GM12874 (cell line): ENCODE data around the gene CDAN1.

Experiments
- TF ChIP-seq, protein P1 (sequence below): IDR thresholded peaks from 2 replicates; pipeline ENCODE4 v1.5.1; 2011; ENCODE audit warnings: low read depth, mild to moderate bottlenecking, control low read depth, low read length, moderate library complexity; ENCODE audit not compliant: insufficient read depth

CDAN1 gene

DNA sequence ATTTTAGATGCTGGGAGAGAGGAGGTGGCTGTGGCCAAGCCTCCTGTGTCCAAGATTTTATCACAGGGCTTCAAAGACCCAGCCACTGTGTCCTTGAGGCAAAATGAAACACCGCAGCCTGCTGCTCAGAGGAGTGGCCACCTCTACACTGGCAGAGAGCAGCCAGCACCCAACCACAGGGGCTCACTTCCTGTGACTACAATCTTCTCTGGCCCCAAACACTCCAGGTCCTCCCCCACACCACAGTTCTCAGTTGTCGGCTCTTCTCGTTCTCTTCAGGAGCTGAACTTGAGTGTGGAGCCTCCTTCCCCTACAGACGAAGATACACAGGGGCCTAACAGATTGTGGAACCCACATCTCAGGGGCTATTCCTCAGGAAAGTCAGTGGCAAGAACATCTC, 45.6 kb downstream of the CDAN1 start:
- TF ChIP-seq, protein P1, sequence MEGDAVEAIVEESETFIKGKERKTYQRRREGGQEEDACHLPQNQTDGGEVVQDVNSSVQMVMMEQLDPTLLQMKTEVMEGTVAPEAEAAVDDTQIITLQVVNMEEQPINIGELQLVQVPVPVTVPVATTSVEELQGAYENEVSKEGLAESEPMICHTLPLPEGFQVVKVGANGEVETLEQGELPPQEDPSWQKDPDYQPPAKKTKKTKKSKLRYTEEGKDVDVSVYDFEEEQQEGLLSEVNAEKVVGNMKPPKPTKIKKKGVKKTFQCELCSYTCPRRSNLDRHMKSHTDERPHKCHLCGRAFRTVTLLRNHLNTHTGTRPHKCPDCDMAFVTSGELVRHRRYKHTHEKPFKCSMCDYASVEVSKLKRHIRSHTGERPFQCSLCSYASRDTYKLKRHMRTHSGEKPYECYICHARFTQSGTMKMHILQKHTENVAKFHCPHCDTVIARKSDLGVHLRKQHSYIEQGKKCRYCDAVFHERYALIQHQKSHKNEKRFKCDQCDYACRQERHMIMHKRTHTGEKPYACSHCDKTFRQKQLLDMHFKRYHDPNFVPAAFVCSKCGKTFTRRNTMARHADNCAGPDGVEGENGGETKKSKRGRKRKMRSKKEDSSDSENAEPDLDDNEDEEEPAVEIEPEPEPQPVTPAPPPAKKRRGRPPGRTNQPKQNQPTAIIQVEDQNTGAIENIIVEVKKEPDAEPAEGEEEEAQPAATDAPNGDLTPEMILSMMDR = no peak

DNA sequence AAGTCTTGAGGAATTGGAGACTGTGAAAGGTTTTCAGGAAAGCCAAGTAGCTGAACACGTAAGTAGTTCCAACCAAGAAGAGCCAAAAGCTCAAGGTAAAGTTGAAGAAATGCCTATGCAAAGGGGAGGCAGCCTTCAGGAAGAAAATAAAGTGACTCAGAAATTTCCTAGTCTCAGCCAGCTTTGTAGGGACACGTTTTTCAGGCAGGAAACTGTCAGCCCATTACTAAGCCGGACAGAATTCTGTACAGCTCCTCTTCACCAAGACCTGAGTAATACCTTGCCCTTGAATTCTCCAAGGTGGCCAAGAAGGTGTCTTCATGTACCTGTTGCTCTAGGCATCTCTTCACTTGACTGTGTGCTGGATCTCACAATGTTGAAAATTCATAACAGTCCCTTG, 48.6 kb downstream of the CDAN1 start:
- TF ChIP-seq, protein P1 = no peak

DNA sequence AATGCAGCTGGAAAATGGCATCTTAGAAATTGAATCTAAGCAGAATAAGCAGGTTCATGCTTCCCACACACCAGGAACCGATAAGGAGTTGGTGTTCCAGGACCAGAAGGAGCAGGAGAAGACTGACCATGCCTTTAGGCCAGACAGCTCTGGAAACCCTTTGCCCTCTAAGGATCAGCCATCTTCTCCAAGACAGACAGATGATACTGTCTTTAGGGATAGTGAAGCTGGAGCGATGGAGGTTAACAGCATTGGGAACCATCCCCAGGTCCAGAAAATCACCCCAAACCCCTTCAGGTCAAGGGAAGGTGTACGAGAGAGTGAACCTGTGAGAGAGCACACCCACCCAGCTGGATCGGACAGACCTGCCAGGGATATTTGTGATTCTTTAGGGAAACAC, 49.2 kb downstream of the CDAN1 start:
- TF ChIP-seq, protein P1 = no peak

DNA sequence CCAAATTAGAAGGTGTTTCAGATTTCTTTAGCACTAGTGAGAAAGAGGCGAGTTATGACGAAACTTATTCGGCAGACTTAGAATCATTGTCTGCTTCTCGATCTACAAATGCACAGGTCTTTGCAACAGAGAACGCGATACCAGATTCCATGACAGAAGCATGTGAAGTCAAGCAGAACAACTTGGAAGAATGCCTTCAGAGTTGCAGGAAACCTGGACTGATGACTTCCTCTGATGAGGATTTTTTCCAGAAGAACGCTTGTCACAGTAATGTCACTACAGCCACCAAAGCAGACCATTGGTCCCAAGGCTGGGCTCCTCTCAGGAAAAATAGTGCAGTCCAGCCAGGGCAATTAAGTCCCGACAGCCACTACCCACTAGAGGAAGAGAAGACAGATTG, 50.6 kb downstream of the CDAN1 start:
- TF ChIP-seq, protein P1 = no peak

DNA sequence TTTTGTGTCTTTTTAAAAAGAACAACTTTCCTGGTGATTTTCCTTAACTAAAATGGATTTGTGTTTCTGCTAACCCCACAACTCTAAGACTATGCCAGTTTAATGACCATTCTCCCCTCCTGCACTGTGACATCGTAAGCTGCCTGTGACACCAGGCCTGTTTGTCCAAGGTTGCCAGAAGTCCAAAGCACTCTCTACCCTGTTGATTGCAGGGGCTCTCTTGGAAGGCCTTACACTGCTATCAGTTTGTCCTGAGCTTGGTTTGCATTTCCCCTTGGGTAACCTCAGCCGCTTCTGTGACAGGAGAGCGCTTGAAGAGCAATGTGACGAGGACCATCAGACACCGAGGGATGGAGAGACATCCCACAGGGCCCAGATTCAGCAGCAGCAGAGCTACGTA, 55.8 kb downstream of the CDAN1 start:
- TF ChIP-seq, protein P1 = no peak

DNA sequence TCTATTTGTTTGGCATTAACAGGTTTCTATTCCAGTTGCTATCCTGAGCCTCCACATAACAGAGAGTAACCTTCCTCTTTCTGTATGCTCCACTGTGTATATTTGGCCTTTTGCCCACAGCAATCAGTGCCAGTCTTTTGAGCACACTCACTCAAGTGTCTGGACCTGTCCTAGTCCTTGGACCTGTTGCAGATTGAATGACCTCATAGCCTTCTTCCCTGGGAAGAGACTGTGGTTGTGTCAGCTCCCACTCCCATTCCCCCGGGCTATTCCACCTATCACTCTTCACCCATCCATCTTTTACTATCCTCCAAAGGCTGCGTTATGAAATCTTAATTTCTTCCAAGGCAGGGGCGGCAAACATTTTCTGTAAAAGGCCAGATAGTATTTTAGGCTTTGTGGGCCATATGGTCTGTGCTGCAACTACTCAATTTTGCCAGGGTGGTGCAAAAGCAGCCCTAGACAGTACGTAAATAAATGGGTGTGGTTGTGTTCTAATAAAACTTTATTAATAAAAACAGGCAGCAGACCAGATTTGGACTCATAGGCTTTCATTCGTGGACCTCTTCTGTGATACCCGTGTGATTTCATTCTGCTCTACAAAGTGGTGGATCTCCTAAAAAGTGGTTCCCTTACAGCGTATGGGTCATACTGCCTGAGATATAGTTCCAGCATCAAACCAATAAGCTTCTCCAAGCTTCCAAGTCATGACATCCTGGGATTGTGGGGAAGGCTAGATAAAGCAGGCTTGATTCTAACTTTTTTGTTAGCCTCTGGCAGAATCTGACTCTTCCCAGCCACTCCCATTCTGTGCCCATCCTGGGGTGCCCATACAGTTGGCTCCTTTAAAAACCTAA, 57.4 kb downstream of the CDAN1 start:
- TF ChIP-seq, protein P1 = no peak

DNA sequence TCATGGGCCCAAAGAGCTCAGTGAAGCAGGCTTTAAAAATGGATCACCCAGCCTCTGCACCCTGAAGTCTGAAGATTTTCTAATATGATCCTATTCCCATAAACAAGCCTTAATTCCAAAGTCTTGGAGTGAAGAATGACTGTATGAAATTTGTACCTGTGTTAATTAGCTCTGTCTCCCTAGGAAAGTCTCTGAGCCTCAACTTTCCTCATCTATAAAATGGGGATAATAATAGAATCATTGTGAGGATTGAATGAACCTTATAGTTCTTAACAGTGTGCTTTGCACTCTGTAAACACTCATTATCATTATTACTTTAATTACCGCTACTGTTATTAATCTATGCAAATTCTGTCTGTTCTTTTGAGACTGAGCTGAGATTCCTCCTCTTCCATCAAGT, 61.9 kb downstream of the CDAN1 start:
- TF ChIP-seq, protein P1 = no peak
